ENCODE measurements around the gene TAOK1.

TAOK1 gene

GRCh38 chr17:29573871-29574731 lies 183.9 kb downstream of the TAOK1 start:
- no peaks in the 10 kb centered on the region for H3K9me3 ChIP-seq (ENCODE audit: control insufficient read depth in 1 of 2, low read length in 2 of 2)
- H3K9ac ChIP-seq (ENCODE audit: low read depth in 1 of 2, low read length in 2 of 2): peak overlapping the region; percentile 18 to 34
- H3K27ac ChIP-seq (ENCODE audit: low read depth, low read length): no peak overlapping the region
- no peak overlapping the region for H3K4me3 ChIP-seq (ENCODE audit: low read depth in 1 of 2, low read length in 2 of 2)
- H3K4me1 ChIP-seq (ENCODE audit: control insufficient read depth in 1 of 2, insufficient read depth in 2 of 2, low read length in 2 of 2): peaks cover 24 to 45% of the 10 kb centered on the region in 2 donors
- H3K27me3 ChIP-seq (ENCODE audit: control insufficient read depth in 1 of 2, insufficient read depth in 2 of 2, low read length in 2 of 2): no peaks in the 10 kb centered on the region
- H3K36me3 ChIP-seq (ENCODE audit: control insufficient read depth in 1 of 2, insufficient read depth in 2 of 2, low read length in 2 of 2): peaks cover 16 to 62% of the 10 kb centered on the region in 2 donors

GRCh38 chr17:29574732-29575510 lies 184.8 kb downstream of the TAOK1 start:
- H3K27ac ChIP-seq (ENCODE audit: low read depth, low read length): no peak overlapping the region
- peaks cover 19 to 39% of the 10 kb centered on the region in 2 donors for H3K4me1 ChIP-seq (ENCODE audit: control insufficient read depth in 1 of 2, insufficient read depth in 2 of 2, low read length in 2 of 2)
- H3K4me3 ChIP-seq (ENCODE audit: low read depth in 1 of 2, low read length in 2 of 2): no peak overlapping the region
- H3K9me3 ChIP-seq (ENCODE audit: control insufficient read depth in 1 of 2, low read length in 2 of 2): no peaks in the 10 kb centered on the region
- H3K9ac ChIP-seq (ENCODE audit: low read depth in 1 of 2, low read length in 2 of 2): peak overlapping the region; percentile 18 to 34
- H3K36me3 ChIP-seq (ENCODE audit: control insufficient read depth in 1 of 2, insufficient read depth in 2 of 2, low read length in 2 of 2): peaks cover 16 to 62% of the 10 kb centered on the region in 2 donors
- no peaks in the 10 kb centered on the region for H3K27me3 ChIP-seq (ENCODE audit: control insufficient read depth in 1 of 2, insufficient read depth in 2 of 2, low read length in 2 of 2)

GRCh38 chr17:29575511-29576213 lies 185.5 kb downstream of the TAOK1 start:
- H3K4me3 ChIP-seq (ENCODE audit: low read depth in 1 of 2, low read length in 2 of 2): no peak overlapping the region
- no peaks in the 10 kb centered on the region for H3K9me3 ChIP-seq (ENCODE audit: control insufficient read depth in 1 of 2, low read length in 2 of 2)
- H3K27me3 ChIP-seq (ENCODE audit: control insufficient read depth in 1 of 2, insufficient read depth in 2 of 2, low read length in 2 of 2): no peaks in the 10 kb centered on the region
- peaks cover 19 to 35% of the 10 kb centered on the region in 2 donors for H3K4me1 ChIP-seq (ENCODE audit: control insufficient read depth in 1 of 2, insufficient read depth in 2 of 2, low read length in 2 of 2)
- H3K9ac ChIP-seq (ENCODE audit: low read depth in 1 of 2, low read length in 2 of 2): no peak overlapping the region
- H3K27ac ChIP-seq (ENCODE audit: low read depth, low read length): no peak overlapping the region
- peaks cover 14 to 62% of the 10 kb centered on the region in 2 donors for H3K36me3 ChIP-seq (ENCODE audit: control insufficient read depth in 1 of 2, insufficient read depth in 2 of 2, low read length in 2 of 2)

- Histone ChIP-seq H3K9ac (ENCODE audit: low read depth in 1 of 2, low read length in 2 of 2) (no peak overlapping the region), H3K36me3 (ENCODE audit: control insufficient read depth in 1 of 2, insufficient read depth in 2 of 2, low read length in 2 of 2) (peaks cover 10 to 62% of the 10 kb centered on the region in 2 donors)
Observed at GRCh38 chr17:29576214-29577000, 186.2 kb downstream of the TAOK1 start.

GRCh38 chr17:29577001-29577370 lies 186.8 kb downstream of the TAOK1 start:
- Histone ChIP-seq H3K27ac (ENCODE audit: low read depth, low read length) (no peak overlapping the region), H3K9me3 (ENCODE audit: control insufficient read depth in 1 of 2, low read length in 2 of 2) (no peaks in the 10 kb centered on the region), H3K4me3 (ENCODE audit: low read depth in 1 of 2, low read length in 2 of 2) (no peak overlapping the region), H3K9ac (ENCODE audit: low read depth in 1 of 2, low read length in 2 of 2) (no peak overlapping the region), H3K36me3 (ENCODE audit: control insufficient read depth in 1 of 2, insufficient read depth in 2 of 2, low read length in 2 of 2) (peaks cover 13 to 59% of the 10 kb centered on the region in 2 donors), H3K4me1 (ENCODE audit: control insufficient read depth in 1 of 2, insufficient read depth in 2 of 2, low read length in 2 of 2) (peaks cover 19 to 22% of the 10 kb centered on the region in 2 donors), H3K27me3 (ENCODE audit: control insufficient read depth in 1 of 2, insufficient read depth in 2 of 2, low read length in 2 of 2) (no peaks in the 10 kb centered on the region)

More at GRCh38 chr17:29576214-29577000, 186.2 kb downstream of the TAOK1 start:
- H3K4me3 ChIP-seq (ENCODE audit: low read depth in 1 of 2, low read length in 2 of 2): no peak overlapping the region
- no peaks in the 10 kb centered on the region for H3K27me3 ChIP-seq (ENCODE audit: control insufficient read depth in 1 of 2, insufficient read depth in 2 of 2, low read length in 2 of 2)
- H3K27ac ChIP-seq (ENCODE audit: low read depth, low read length): no peak overlapping the region
- H3K9me3 ChIP-seq (ENCODE audit: control insufficient read depth in 1 of 2, low read length in 2 of 2): no peaks in the 10 kb centered on the region
- H3K4me1 ChIP-seq (ENCODE audit: control insufficient read depth in 1 of 2, insufficient read depth in 2 of 2, low read length in 2 of 2): peaks cover 19 to 28% of the 10 kb centered on the region in 2 donors

GRCh38 chr17:29577385-29578211 lies 187.4 kb downstream of the TAOK1 start:
- Histone ChIP-seq H3K27ac (ENCODE audit: low read depth, low read length) (no peak overlapping the region), H3K27me3 (ENCODE audit: control insufficient read depth in 1 of 2, insufficient read depth in 2 of 2, low read length in 2 of 2) (no peaks in the 10 kb centered on the region), H3K36me3 (ENCODE audit: control insufficient read depth in 1 of 2, insufficient read depth in 2 of 2, low read length in 2 of 2) (peaks cover 15 to 64% of the 10 kb centered on the region in 2 donors), H3K4me3 (ENCODE audit: low read depth in 1 of 2, low read length in 2 of 2) (no peak overlapping the region), H3K9me3 (ENCODE audit: control insufficient read depth in 1 of 2, low read length in 2 of 2) (no peaks in the 10 kb centered on the region), H3K4me1 (ENCODE audit: control insufficient read depth in 1 of 2, insufficient read depth in 2 of 2, low read length in 2 of 2) (peaks cover 18 to 19% of the 10 kb centered on the region in 2 donors), H3K9ac (ENCODE audit: low read depth in 1 of 2, low read length in 2 of 2) (no peak overlapping the region)

- H3K4me1 ChIP-seq (ENCODE audit: control insufficient read depth in 1 of 2, insufficient read depth in 2 of 2, low read length in 2 of 2): peaks cover 15% of the 10 kb centered on the region in 2 donors
- no peak overlapping the region for H3K9ac ChIP-seq (ENCODE audit: low read depth in 1 of 2, low read length in 2 of 2)
- no peaks in the 10 kb centered on the region for H3K9me3 ChIP-seq (ENCODE audit: control insufficient read depth in 1 of 2, low read length in 2 of 2)
- H3K4me3 ChIP-seq (ENCODE audit: low read depth in 1 of 2, low read length in 2 of 2): no peak overlapping the region
- peaks cover 15 to 63% of the 10 kb centered on the region in 2 donors for H3K36me3 ChIP-seq (ENCODE audit: control insufficient read depth in 1 of 2, insufficient read depth in 2 of 2, low read length in 2 of 2)
- H3K27ac ChIP-seq (ENCODE audit: low read depth, low read length): no peak overlapping the region
- no peaks in the 10 kb centered on the region for H3K27me3 ChIP-seq (ENCODE audit: control insufficient read depth in 1 of 2, insufficient read depth in 2 of 2, low read length in 2 of 2)
Observed at GRCh38 chr17:29578626-29579485, 188.7 kb downstream of the TAOK1 start.

- H3K4me3 ChIP-seq (ENCODE audit: low read depth in 1 of 2, low read length in 2 of 2): no peak overlapping the region
- H3K27me3 ChIP-seq (ENCODE audit: control insufficient read depth in 1 of 2, insufficient read depth in 2 of 2, low read length in 2 of 2): no peaks in the 10 kb centered on the region
- no peaks in the 10 kb centered on the region for H3K9me3 ChIP-seq (ENCODE audit: control insufficient read depth in 1 of 2, low read length in 2 of 2)
- H3K4me1 ChIP-seq (ENCODE audit: control insufficient read depth in 1 of 2, insufficient read depth in 2 of 2, low read length in 2 of 2): peaks cover 6 to 8% of the 10 kb centered on the region in 2 donors
- no peak overlapping the region for H3K9ac ChIP-seq (ENCODE audit: low read depth in 1 of 2, low read length in 2 of 2)
- no peak overlapping the region for H3K27ac ChIP-seq (ENCODE audit: low read depth, low read length)
- H3K36me3 ChIP-seq (ENCODE audit: control insufficient read depth in 1 of 2, insufficient read depth in 2 of 2, low read length in 2 of 2): peaks cover 15 to 53% of the 10 kb centered on the region in 2 donors
Observed at GRCh38 chr17:29579866-29580771, 190.0 kb downstream of the TAOK1 start.

Data from duodenal mucosa (tissue), 2 donors.